K562 (cell line): ENCODE measurements around the gene CPSF2. TPM values are rescaled to one million over a fixed set of nuclear protein-coding genes. Genes with fewer than 3 reads are reported as not detected.

Experiments
- ATAC-seq: fragments of 200-7000 bp; cut with Tn5 transposase; 3 replicates; pipeline ENCODE4 v1.9.1; 2020; ENCODE audit warnings: moderate library complexity
- BruUV-seq: library from RNA; stranded (reverse); fragments of 400-500 nt; replicated peaks from 2 replicates; lab custom pipeline; 2021; lab: Mats Ljungman, UMichigan
- CTCF ChIA-PET: fragments of 300-600 bp; formaldehyde crosslinking; extraction: SDS; loops from one replicate; lab custom pipeline; 2021; ENCODE audit warnings: low intra/inter-chr PET ratio; lab: Yijun Ruan, JAX
- POLR2A ChIA-PET: fragments of 300-600, 350-650 bp; sonication (Branson Sonifier 250); formaldehyde crosslinking; extraction: SDS; loops from one replicate; lab custom pipeline; 2021; ENCODE audit warnings: antibody characterized with exemption, inconsistent platforms; lab: Yijun Ruan, JAX
- DNase-seq, 4 experiments: peaks; one replicate each; pipeline versions ENCODE4 v3.0.0 to v3.0.0-alpha.2; 2011 to 2018; ENCODE audit warnings: low spot score in 3 of 4, mixed read lengths in 3 of 4; ENCODE audit errors: extremely low read depth in 1 of 4
- FAIRE-seq: peaks from 2 replicates; lab custom pipeline; 2011; peaks lifted over from hg19 to GRCh38; lab: Jason Lieb, UNC
- H2AFZ ChIP-seq: 2 replicates; pipeline ENCODE4 v1.6.0; 2011; ENCODE audit warnings: low read depth, low read length, control low read depth, inconsistent platforms
- H3K27ac ChIP-seq: fragments of 200-600 bp; 3 replicates; pipeline ENCODE4 v1.8.0; 2011; ENCODE audit warnings: low read depth, mild to moderate bottlenecking, control low read depth, inconsistent platforms, low read length, moderate library complexity, mixed read lengths; ENCODE audit errors: extremely low read depth
- H3K27me3 ChIP-seq, 2 experiments: fragments of 300-600 bp in 1 of 2; 2 replicates in 1 of 2; 3 replicates in 1 of 2; pipeline versions ENCODE4 v1.6.0 to v1.8.0; 2011; ENCODE audit warnings: inconsistent platforms in 2 of 2, low read length in 2 of 2, mild to moderate bottlenecking in 1 of 2, mixed read lengths in 1 of 2, moderate library complexity in 1 of 2; ENCODE audit not compliant: control insufficient read depth in 2 of 2, insufficient read depth in 2 of 2
- H3K36me3 ChIP-seq: fragments of 300-600 bp; 3 replicates; pipeline ENCODE4 v1.8.0; 2011; ENCODE audit warnings: mild to moderate bottlenecking, low read length, inconsistent platforms; ENCODE audit not compliant: control insufficient read depth, insufficient read depth
- H3K4me1 ChIP-seq, 2 experiments: fragments of 200-600 bp in 1 of 2; replicated peaks in 1 of 2; 2 replicates in 1 of 2; 3 replicates in 1 of 2; pipeline versions ENCODE4 v1.5.1 to v1.8.0; 2011; ENCODE audit warnings: inconsistent platforms in 2 of 2, low read length in 2 of 2, mild to moderate bottlenecking in 1 of 2, mixed read lengths in 1 of 2, moderate library complexity in 1 of 2; ENCODE audit not compliant: control insufficient read depth in 2 of 2, insufficient read depth in 2 of 2
- H3K4me2 ChIP-seq: 2 replicates; pipeline ENCODE4 v1.6.1; 2011; ENCODE audit warnings: low read length, control low read depth, inconsistent platforms, mixed read lengths; ENCODE audit not compliant: insufficient read depth
- H3K4me3 ChIP-seq: fragments of 200-600 bp; sonication (generic), shearing (Covaris generic); 2 replicates; pipeline ENCODE4 v1.5.1; 2016; ENCODE audit warnings: control low read depth, inconsistent platforms
- H3K79me2 ChIP-seq: fragments of 200-600 bp; 3 replicates; pipeline ENCODE4 v1.8.0; 2011; ENCODE audit warnings: low read length, inconsistent platforms; ENCODE audit not compliant: control insufficient read depth, insufficient read depth
- H3K9ac ChIP-seq, 2 experiments: 2 replicates each; pipeline versions ENCODE4 v1.6.0 to v1.6.1; 2011; ENCODE audit warnings: low read depth in 2 of 2, low read length in 2 of 2, control low read depth in 1 of 2, inconsistent platforms in 1 of 2, mild to moderate bottlenecking in 1 of 2, mixed read lengths in 1 of 2; ENCODE audit not compliant: insufficient read depth in 1 of 2
- H3K9me1 ChIP-seq: one replicate; pipeline ENCODE4 v1.6.0; 2011; ENCODE audit warnings: inconsistent platforms, mild to moderate bottlenecking, low read length, moderate library complexity; ENCODE audit not compliant: control insufficient read depth, insufficient read depth
- H3K9me3 ChIP-seq: replicated peaks from 2 replicates; pipeline ENCODE4 v1.5.1; 2011; ENCODE audit warnings: low read depth, low read length, inconsistent platforms; ENCODE audit not compliant: control insufficient read depth, insufficient read depth
- H4K20me1 ChIP-seq: replicated peaks from 2 replicates; pipeline ENCODE4 v1.6.1; 2011; ENCODE audit warnings: low read length, inconsistent platforms, mixed read lengths; ENCODE audit not compliant: control insufficient read depth, insufficient read depth
- CBFA2T3 ChIP-seq: fragments of 450-650 bp; IDR thresholded peaks from 2 replicates; pipeline ENCODE4 v1.6.1; 2017
- NCOA2 ChIP-seq, 2 experiments: fragments of 450-650 bp; IDR thresholded peaks; 2 replicates each; pipeline ENCODE4 v1.6.1; 2018; ENCODE audit warnings: mild to moderate bottlenecking in 2 of 2, moderate library complexity in 1 of 2; ENCODE audit not compliant: partially characterized antibody in 2 of 2
- RCOR1 ChIP-seq, 2 experiments: IDR thresholded peaks; 2 replicates each; pipeline ENCODE4 v1.6.1; 2012; ENCODE audit warnings: low read depth in 2 of 2, low read length in 2 of 2, borderline replicate concordance in 1 of 2, improper control_type of control experiment in 1 of 2
- SIRT6 ChIP-seq: IDR thresholded peaks from one replicate; pipeline ENCODE4 v1.6.1; 2012; ENCODE audit warnings: low read depth, mild to moderate bottlenecking, control low read depth, inconsistent platforms, low read length, moderate library complexity
- SNRNP70 ChIP-seq: fragments of 200-400 bp; formaldehyde crosslinking; optimal IDR thresholded peaks from 2 replicates; pipeline ENCODE3; 2017; ENCODE audit warnings: low read depth, low read length
- STAG1 ChIP-seq: sonication (generic); formaldehyde crosslinking; IDR thresholded peaks from 2 replicates; pipeline ENCODE4 v1.5.0; 2020; ENCODE audit warnings: missing genetic modification reagents, borderline replicate concordance
- ZNF699 ChIP-seq: fragments of 250-450 bp; sonication (Bioruptor Pico); IDR thresholded peaks from 2 replicates; pipeline ENCODE4 v1.8.0; 2021; ENCODE audit warnings: mild to moderate bottlenecking, moderate library complexity; ENCODE audit not compliant: insufficient replicate concordance
- WGBS: fragments of 100-300 bp; shearing (Covaris generic); methylation state at CpG from one replicate; pipeline ENCODE4 v1.1.6; 2016; ENCODE audit warnings: low coverage, mixed read lengths; ENCODE audit not compliant: insufficient coverage; ENCODE audit errors: missing lambda C conversion rate; 5-methylcytosine and 5-hydroxymethylcytosine counted together
- in situ Hi-C: fragments of 300-500 bp; cut with MboI; formaldehyde crosslinking; loops from 4 replicates; pipeline ENCODE4 v1.15.0; 2018; ENCODE audit warnings: inconsistent platforms, mixed read lengths
- intact Hi-C: fragments of 100-400 bp; cut with micrococcal nuclease; formaldehyde crosslinking; loops from 2 replicates; pipeline ENCODE4 v1.14.2; 2022
- polyA plus RNA-seq, 8 experiments: library from polyadenylated mRNA; depleted of rRNA in 4 of 8; stranded (reverse) in 5 of 8; unstranded in 3 of 8; fragments of >200 nt; fragmentation: Nextera tagmentation in 2 of 8; fragmentation: Illumina TruSeq in 1 of 8; extraction: Ambion mirVana in 2 of 8; extraction: Trizol in 1 of 8; gene quantifications; 2 replicates each; pipeline versions ENCODE4 v1.2.1 to v1.2.3, GENCODE V29; 2011 to 2014; ENCODE audit warnings: inconsistent platforms in 1 of 8, missing spikeins in 1 of 8
- total RNA-seq, 7 experiments: library from RNA; depleted of rRNA in 6 of 7; stranded (reverse); fragments of >200 nt in 6 of 7; fragmentation: Illumina TruSeq in 2 of 7; extraction: Trizol in 2 of 7; gene quantifications; 2 replicates each; pipeline versions ENCODE4 v1.2.1 to v1.2.3, GENCODE V29; 2011 to 2021; ENCODE audit warnings: low replicate concordance in 1 of 7
- TF ChIP-seq, protein P1 (sequence below): sonication (generic); formaldehyde crosslinking; IDR thresholded peaks from 2 replicates; pipeline ENCODE4 v1.9.0; 2022; ENCODE audit warnings: mild to moderate bottlenecking, missing genetic modification reagents
- TF ChIP-seq, protein P2 (sequence below), 2 experiments: fragments of 200-800 bp in 1 of 2; sonication (Bioruptor generic) in 1 of 2; sonication (generic) in 1 of 2; formaldehyde crosslinking in 1 of 2; IDR thresholded peaks in 1 of 2; conservative IDR thresholded peaks in 1 of 2; 2 replicates each; pipeline versions ENCODE4 v1.5.0 to v1.6.1; 2016 to 2020; ENCODE audit warnings: missing compliant biosample characterization in 1 of 2, missing genetic modification characterization in 1 of 2, missing genetic modification reagents in 1 of 2

The CPSF2 gene
- total and polyA plus RNA-seq, 9 of the 15 experiments (the other 6 are each of a cell fraction or from before 2014, with no cell fraction given): 20.8 to 71.3 (median 49.0) TPM

- POLR2A ChIA-PET: no interaction called here
- in situ Hi-C loops (no loop called here), intact Hi-C loops (no loop called here)
- BruUV-seq: no TSS peak
- H4K20me1 ChIP-seq: no peaks in the 10 kb centered on the region
- no peak for FAIRE-seq
- ATAC-seq: no peak
- H3K4me3 ChIP-seq: no peak overlapping the region
- no peak overlapping the region for H3K27ac ChIP-seq
- 0% methylated on average over 5 of the region's 6 CpGs for WGBS
- H3K9me3 ChIP-seq: no peaks in the 10 kb centered on the region
- no peak overlapping the region for H3K4me2 ChIP-seq
- H3K79me2 ChIP-seq: no peaks in the 10 kb centered on the region
- no peak for TF ChIP-seq SNRNP70
- TF ChIP-seq ZNF699 (CRISPR knock-in tag): no peak
- H3K9me1 ChIP-seq: no peaks in the 10 kb centered on the region
- H3K27me3 ChIP-seq: no peaks in the 10 kb centered on the region
- no peaks in the 10 kb centered on the region for H3K4me1 ChIP-seq
- CTCF ChIA-PET: no interaction called here
- no peak for DNase-seq
- H3K9ac ChIP-seq: no peak overlapping the region
- H2AFZ ChIP-seq: no peak overlapping the region
- no peaks in the 10 kb centered on the region for H3K36me3 ChIP-seq
Measured at GRCh38 chr14:92199763-92200162, 78.0 kb downstream of the CPSF2 start.

DNA sequence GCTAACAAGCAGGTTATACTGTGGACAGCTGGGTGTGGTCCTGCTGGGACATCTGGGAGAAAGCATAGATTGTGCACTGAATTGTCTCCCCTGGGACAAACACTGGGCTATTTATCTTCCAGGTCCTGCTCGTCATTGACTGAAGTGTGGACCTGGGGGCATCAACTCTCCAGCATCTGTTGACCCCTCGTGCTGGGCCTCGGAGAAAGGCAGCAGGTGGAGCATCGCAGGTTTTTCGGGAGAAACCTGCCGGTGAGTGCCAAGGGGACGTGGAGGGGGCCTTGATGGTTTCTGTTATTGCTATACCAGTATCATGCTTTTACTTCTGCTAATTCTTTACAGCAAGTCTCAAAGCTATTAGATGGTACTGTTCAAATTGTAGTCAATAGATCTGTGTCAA lies 81.3 kb downstream of the CPSF2 start:
- ChIA-PET CTCF (no interaction called here), POLR2A (no interaction called here)
- FAIRE-seq: no peak
- Histone ChIP-seq H3K27me3 (peaks cover 0 to 6% of the 10 kb centered on the region in 2 experiments; a peak in 2 of 5 replicates), H3K4me1 (no peaks in the 10 kb centered on the region), H3K4me2 (no peak overlapping the region), H3K79me2 (no peaks in the 10 kb centered on the region), H3K9me3 (no peaks in the 10 kb centered on the region), H3K4me3 (no peak overlapping the region), H2AFZ (no peak overlapping the region), H3K27ac (no peak overlapping the region), H4K20me1 (no peaks in the 10 kb centered on the region), H3K36me3 (no peaks in the 10 kb centered on the region), H3K9ac (no peak overlapping the region), H3K9me1 (no peaks in the 10 kb centered on the region)
- 0% methylated on average over 7 of the region's 7 CpGs for WGBS
- no TSS peak for BruUV-seq
- DNase-seq: no peak
- TF ChIP-seq, protein P1, sequence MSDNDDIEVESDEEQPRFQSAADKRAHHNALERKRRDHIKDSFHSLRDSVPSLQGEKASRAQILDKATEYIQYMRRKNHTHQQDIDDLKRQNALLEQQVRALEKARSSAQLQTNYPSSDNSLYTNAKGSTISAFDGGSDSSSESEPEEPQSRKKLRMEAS (CRISPR knock-in tag): no peak
- no peak for TF ChIP-seq CBFA2T3
- TF ChIP-seq STAG1 (CRISPR knock-in tag): no peak
- TF ChIP-seq, protein P2, sequence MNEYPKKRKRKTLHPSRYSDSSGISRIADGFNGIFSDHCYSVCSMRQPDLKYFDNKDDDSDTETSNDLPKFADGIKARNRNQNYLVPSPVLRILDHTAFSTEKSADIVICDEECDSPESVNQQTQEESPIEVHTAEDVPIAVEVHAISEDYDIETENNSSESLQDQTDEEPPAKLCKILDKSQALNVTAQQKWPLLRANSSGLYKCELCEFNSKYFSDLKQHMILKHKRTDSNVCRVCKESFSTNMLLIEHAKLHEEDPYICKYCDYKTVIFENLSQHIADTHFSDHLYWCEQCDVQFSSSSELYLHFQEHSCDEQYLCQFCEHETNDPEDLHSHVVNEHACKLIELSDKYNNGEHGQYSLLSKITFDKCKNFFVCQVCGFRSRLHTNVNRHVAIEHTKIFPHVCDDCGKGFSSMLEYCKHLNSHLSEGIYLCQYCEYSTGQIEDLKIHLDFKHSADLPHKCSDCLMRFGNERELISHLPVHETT (CRISPR knock-in tag; conservative IDR thresholded peaks at IDR 0.05 in 1 of 2, IDR thresholded peaks at IDR 0.05 in 1 of 2): no peak
- TF ChIP-seq RCOR1 (IDR thresholded peaks at IDR 0.05; ENCODE audit: borderline replicate concordance in 1 of 2, low read depth in 2 of 2, low read length in 2 of 2): no peak
- no peak for TF ChIP-seq SIRT6
- no peak for TF ChIP-seq NCOA2 (IDR thresholded peaks at IDR 0.05; ENCODE audit: partially characterized antibody in 2 of 2)
- intact Hi-C loops (no loop called here), in situ Hi-C loops (no loop called here)
- ATAC-seq: no peak
